HepG2 (cell line): ENCODE measurements around the gene ADAMTS20. TPM values are rescaled to one million over a fixed set of nuclear protein-coding genes. Genes with fewer than 3 reads are reported as not detected.

Source experiments
- ZNF280D ChIP-seq: sonication (generic); formaldehyde crosslinking; IDR thresholded peaks from 2 replicates; pipeline ENCODE4 v1.5.1; 2020; ENCODE audit warnings: mild to moderate bottlenecking, missing genetic modification reagents
- polyA plus RNA-seq, 8 experiments: library from polyadenylated mRNA; depleted of rRNA in 3 of 8; stranded (reverse) in 7 of 8; unstranded in 1 of 8; fragments of >200 nt; fragmentation: Illumina TruSeq in 4 of 8; extraction: Trizol in 4 of 8; gene quantifications; 2 replicates each; pipeline versions ENCODE4 v1.2.1 to v1.2.3, GENCODE V29; 2011 to 2016; ENCODE audit warnings: low read depth in 4 of 8, missing spikeins in 1 of 8, mixed read lengths in 1 of 8; ENCODE audit not compliant: insufficient read depth in 1 of 8
- total RNA-seq, 5 experiments: library from RNA; depleted of rRNA; stranded (reverse); fragments of >200 nt; fragmentation: Illumina TruSeq; extraction: Trizol; gene quantifications; 2 replicates each; pipeline ENCODE4 v1.2.3, GENCODE V29; 2016; ENCODE audit warnings: low read depth in 1 of 5

The ADAMTS20 gene
- total and polyA plus RNA-seq, 2 of the 13 experiments (the other 11 are each of a cell fraction or from before 2014, with no cell fraction given) = not detected

- no peak for TF ChIP-seq ZNF280D (CRISPR knock-in tag)
- TF ChIP-seq, all 625 proteins: peak for 0
Observed at GRCh38 chr12:43305065-43305464, 246.9 kb downstream of the ADAMTS20 start (continued).

Other genes starting within 250 kb of the ADAMTS20 start
- gene PUS7L, start 206.6 kb upstream of the ADAMTS20 start, total RNA-seq (2016; rRNA removed; fragmentation: Illumina TruSeq; extraction: Trizol) = 37.6 and 92.7 TPM in 2 replicates
- 5.9 and 6.5 TPM in 2 replicates for gene PUS7L, start 206.6 kb upstream of the ADAMTS20 start, polyA plus RNA-seq (2011; rRNA removed)
- 7.1 and 8.4 TPM in 2 replicates for gene IRAK4, start 206.7 kb upstream of the ADAMTS20 start, total RNA-seq (2016; rRNA removed; fragmentation: Illumina TruSeq; extraction: Trizol)
- 5.6 and 6.6 TPM in 2 replicates for gene IRAK4, start 206.7 kb upstream of the ADAMTS20 start, polyA plus RNA-seq (2011; rRNA removed)